Right atrium auricular region (tissue), 2 donors: Measurements from ENCODE around the gene IZUMO2. TPM values are rescaled to one million over a fixed set of nuclear protein-coding genes. Genes with fewer than 3 reads are reported as not detected.

Source experiments
- DNase-seq: peaks from one replicate; pipeline ENCODE4 v3.0.0-alpha.2; 2019; ENCODE audit warnings: low spot score
- H3K27ac ChIP-seq, 2 donors: fragments of 200-600 bp; sonication (generic); 1 replicate in 1 of 2; 2 replicates in 1 of 2; pipeline ENCODE4 v1.5.1; 2016 to 2019
- H3K27me3 ChIP-seq, 2 donors: fragments of 200-600 bp; sonication (generic); one replicate each; pipeline versions ENCODE4 v1.5.1 to v1.6.0; 2017 to 2019
- H3K36me3 ChIP-seq: fragments of 200-600 bp; sonication (generic); one replicate; pipeline ENCODE4 v1.5.1; 2016
- H3K4me1 ChIP-seq, 2 donors: fragments of 200-600 bp; sonication (generic); one replicate each; pipeline versions ENCODE4 v1.5.1 to v1.6.0; 2017 to 2019
- H3K4me3 ChIP-seq, 2 donors: fragments of 200-600 bp; sonication (generic); 1 replicate in 1 of 2; 2 replicates in 1 of 2; pipeline ENCODE4 v1.5.1; 2017 to 2019; ENCODE audit warnings: mild to moderate bottlenecking in 1 of 2, moderate library complexity in 1 of 2
- H3K9me3 ChIP-seq, 2 donors: fragments of 200-600 bp; sonication (generic); one replicate each; pipeline ENCODE4 v1.5.1; 2019
- CTCF ChIP-seq, 2 donors: fragments of 200-600 bp; sonication (generic); IDR thresholded peaks; one replicate each; pipeline ENCODE4 v1.5.1; 2019; ENCODE audit warnings: antibody characterized with exemption in 2 of 2
- total RNA-seq, 2 donors: library from RNA; depleted of rRNA; stranded (reverse); fragments of >200 nt; gene quantifications; one replicate each; pipeline ENCODE4 v1.1.0, GENCODE V29; 2016

IZUMO2 gene
- not detected for total RNA-seq

DNA sequence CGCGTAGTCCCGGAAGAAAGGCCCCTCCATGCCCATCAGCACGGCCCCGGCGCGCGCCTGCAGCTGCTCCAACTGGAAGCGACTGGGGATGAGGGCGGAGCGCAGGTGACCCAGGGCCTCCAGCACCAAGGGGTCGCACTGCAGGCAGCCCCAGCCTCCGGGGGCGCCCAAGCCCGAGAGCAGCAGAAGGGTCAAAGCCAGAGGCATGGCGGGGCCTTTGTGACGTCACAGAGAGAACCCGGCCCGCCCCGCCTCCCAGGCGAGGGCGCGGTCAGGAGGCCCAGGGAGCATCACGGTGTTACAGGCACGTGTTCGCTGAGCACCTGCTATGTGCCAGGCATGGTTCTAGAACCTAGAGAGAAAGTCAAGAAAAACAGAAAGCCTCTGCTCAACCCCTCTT is at the start of gene IZUMO2:
Gene IZUMO2 (minus strand): TSS at position 294 of the 400 bp plus-strand sequence. CDS start 87 bp downstream, at position 207.
- Histone ChIP-seq H3K4me3 (no peak within 1 kb of the TSS), H3K4me1 (no peaks in the 10 kb centered on the region), H3K27ac (no peak within 1 kb of the TSS), H3K27me3 (no peaks in the 10 kb centered on the region), H3K9me3 (peaks cover 0 to 13% of the 10 kb centered on the region in 2 donors), H3K36me3 (no peaks in the 10 kb centered on the region)
- DNase-seq: no peak
- no peak for TF ChIP-seq CTCF (IDR thresholded peaks at IDR 0.05)

DNA sequence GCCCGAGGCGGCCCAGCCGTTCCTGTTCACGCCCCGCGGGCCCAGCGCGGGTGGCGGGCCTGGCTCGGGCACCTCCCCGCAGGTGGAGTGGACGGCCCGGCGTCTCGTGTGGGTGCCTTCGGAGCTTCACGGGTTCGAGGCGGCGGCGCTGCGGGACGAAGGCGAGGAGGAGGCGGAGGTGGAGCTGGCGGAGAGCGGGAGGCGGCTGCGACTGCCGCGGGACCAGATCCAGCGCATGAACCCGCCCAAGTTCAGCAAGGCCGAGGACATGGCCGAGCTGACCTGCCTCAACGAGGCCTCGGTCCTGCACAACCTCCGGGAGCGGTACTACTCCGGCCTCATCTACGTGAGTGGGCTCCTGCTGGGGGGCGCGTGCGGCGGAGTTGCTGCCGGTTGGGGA is 47.3 kb upstream of the IZUMO2 start:
- H3K4me3 ChIP-seq: no peak overlapping the region
- DNase-seq: no peak
- H3K27ac ChIP-seq: no peak overlapping the region
- peaks cover 10% of the 10 kb centered on the region for H3K36me3 ChIP-seq
- H3K4me1 ChIP-seq: peaks cover 0 to 3% of the 10 kb centered on the region in 2 donors
- peaks cover 0 to 7% of the 10 kb centered on the region in 2 donors for H3K9me3 ChIP-seq
- TF ChIP-seq CTCF (IDR thresholded peaks at IDR 0.05): no peak
- H3K27me3 ChIP-seq: no peaks in the 10 kb centered on the region

DNA sequence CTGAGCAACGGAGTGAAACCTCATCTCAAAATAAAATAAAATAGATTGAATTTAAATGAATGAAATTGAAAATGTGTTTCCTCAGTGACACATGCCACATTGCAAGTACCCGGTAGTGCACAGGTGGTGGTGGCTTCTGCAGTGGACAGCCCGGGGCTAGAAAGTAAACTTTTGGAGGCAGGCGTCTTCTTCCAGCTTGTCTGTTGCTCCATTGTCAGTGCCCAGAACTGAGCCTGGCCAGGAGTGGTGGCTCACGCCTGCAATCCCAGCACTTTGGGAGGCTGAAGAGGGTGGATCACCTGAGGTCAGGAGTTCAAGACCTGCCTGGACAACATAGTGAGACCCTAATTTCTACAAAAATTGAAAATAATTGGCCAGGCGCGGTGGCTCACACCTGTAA is 46.0 kb upstream of the IZUMO2 start:
- peaks cover 10% of the 10 kb centered on the region for H3K36me3 ChIP-seq

GRCh38 chr19:50207730-50208129 is 44.6 kb upstream of the IZUMO2 start:
- peaks cover 0 to 7% of the 10 kb centered on the region in 2 donors for H3K9me3 ChIP-seq
- H3K4me3 ChIP-seq: no peak overlapping the region
- peaks cover 10% of the 10 kb centered on the region for H3K36me3 ChIP-seq
- peaks cover 0 to 27% of the 10 kb centered on the region in 2 donors for H3K4me1 ChIP-seq
- TF ChIP-seq CTCF (IDR thresholded peaks at IDR 0.05): no peak
- DNase-seq: no peak
- H3K27me3 ChIP-seq: no peaks in the 10 kb centered on the region
- no peak overlapping the region for H3K27ac ChIP-seq

More for the DNA sequence above, 46.0 kb upstream of the IZUMO2 start:
- no peak for TF ChIP-seq CTCF (IDR thresholded peaks at IDR 0.05)
- no peaks in the 10 kb centered on the region for H3K27me3 ChIP-seq
- H3K4me3 ChIP-seq: no peak overlapping the region
- peaks cover 0 to 16% of the 10 kb centered on the region in 2 donors for H3K4me1 ChIP-seq
- H3K27ac ChIP-seq: no peak overlapping the region
- no peak for DNase-seq
- H3K9me3 ChIP-seq: peaks cover 0 to 7% of the 10 kb centered on the region in 2 donors

- Histone ChIP-seq H3K36me3 (peaks cover 3% of the 10 kb centered on the region), H3K9me3 (no peaks in the 10 kb centered on the region), H3K27me3 (no peaks in the 10 kb centered on the region), H3K27ac (peak overlapping the region in 1 of 2 donors; percentile 75), H3K4me1 (peaks cover 0 to 28% of the 10 kb centered on the region in 2 donors), H3K4me3 (no peak overlapping the region)
- TF ChIP-seq CTCF (IDR thresholded peaks at IDR 0.05): no peak
- no peak for DNase-seq
Measured at GRCh38 chr19:50206191-50206590, 43.1 kb upstream of the IZUMO2 start.

DNA sequence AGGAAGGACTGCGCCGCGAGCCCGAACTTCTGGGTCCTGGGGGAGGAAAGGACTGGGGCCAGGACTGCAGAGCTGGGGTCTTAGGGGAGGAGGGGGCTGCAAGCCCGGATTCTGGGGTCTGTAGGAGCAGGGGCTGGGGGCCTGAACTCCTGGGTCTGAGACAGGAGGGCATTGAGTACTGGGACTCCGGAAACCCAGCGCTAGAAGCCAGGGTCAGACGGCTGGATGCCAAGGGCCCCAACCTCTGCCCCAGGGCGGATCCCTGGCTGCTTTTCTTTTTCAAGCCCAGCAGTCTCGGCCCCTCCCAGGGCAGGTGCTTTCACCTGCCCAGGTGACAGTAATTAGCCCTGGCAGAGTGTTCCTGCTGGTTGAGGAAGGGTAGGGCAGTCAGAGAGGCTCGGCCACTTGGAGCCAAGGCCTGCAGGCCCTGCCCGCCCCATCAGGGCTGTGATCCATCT is 42.6 kb upstream of the IZUMO2 start:
- Histone ChIP-seq H3K4me1 (peaks cover 0 to 28% of the 10 kb centered on the region in 2 donors), H3K4me3 (peak overlapping the region; percentile 32 to 34), H3K36me3 (no peaks in the 10 kb centered on the region), H3K27me3 (no peaks in the 10 kb centered on the region), H3K27ac (peak overlapping the region; percentile 52 to 75), H3K9me3 (no peaks in the 10 kb centered on the region)
- no peak for DNase-seq
- TF ChIP-seq CTCF (IDR thresholded peaks at IDR 0.05): no peak
